GM12878 (cell line): ENCODE data around the gene STK16. TPM values are rescaled to one million over a fixed set of nuclear protein-coding genes. Genes with fewer than 3 reads are reported as not detected.
"Not testable (repeated sequence)": the region's sequence is repeated elsewhere in the genome, so short reads cannot be mapped to it uniquely, and the experiment has no call there.

Source experiments
- ATAC-seq: fragments of 200-7000 bp; cut with Tn5 transposase; 3 replicates; pipeline ENCODE4 v1.9.1; 2020; ENCODE audit warnings: mild to moderate bottlenecking, moderate library complexity
- BruUV-seq: library from RNA; stranded (reverse); fragments of 400-500 nt; replicated peaks from 2 replicates; lab custom pipeline; 2021; lab: Mats Ljungman, UMichigan
- CTCF ChIA-PET: fragments of 300-600 bp; sonication (Branson Sonifier 250); formaldehyde crosslinking; extraction: SDS; loops from one replicate; lab custom pipeline; 2021; ENCODE audit warnings: inconsistent platforms; lab: Yijun Ruan, JAX
- POLR2A ChIA-PET: fragments of 350-600 bp; formaldehyde crosslinking; extraction: SDS; loops from one replicate; lab custom pipeline; 2021; ENCODE audit warnings: inconsistent platforms; lab: Charles Lee
- RAD21 ChIA-PET: fragments of 300-600 bp; sonication (Branson Sonifier 250); formaldehyde crosslinking; loops from one replicate; lab custom pipeline; 2023; ENCODE audit warnings: antibody characterized with exemption; ENCODE audit not compliant: unreplicated experiment; lab: Charles Lee
- SMC1A ChIA-PET: fragments of 300-600 bp; sonication (Branson Sonifier 250); formaldehyde crosslinking; loops from one replicate; lab custom pipeline; 2023; ENCODE audit not compliant: unreplicated experiment, uncharacterized antibody; lab: Charles Lee
- DNase-seq: peaks from one replicate; pipeline ENCODE4 v3.0.0-alpha.2; 2011; ENCODE audit warnings: low read depth, low spot score
- FAIRE-seq: peaks from 3 replicates; lab custom pipeline; 2011; peaks lifted over from hg19 to GRCh38; lab: Jason Lieb, UNC
- H2AFZ ChIP-seq: 2 replicates; pipeline ENCODE4 v1.6.0; 2011; ENCODE audit warnings: low read depth, low read length, control low read depth; ENCODE audit not compliant: control insufficient read depth
- H3K27ac ChIP-seq: 2 replicates; pipeline ENCODE4 v1.5.1; 2011; ENCODE audit warnings: control low read depth; ENCODE audit not compliant: control insufficient read depth, insufficient read depth
- H3K27me3 ChIP-seq, 2 experiments: replicated peaks in 1 of 2; 2 replicates each; pipeline versions ENCODE4 v1.6.0 to v1.6.1; 2011; ENCODE audit warnings: low read length in 1 of 2; ENCODE audit not compliant: control insufficient read depth in 2 of 2, insufficient read depth in 2 of 2
- H3K36me3 ChIP-seq, 2 experiments: 2 replicates each; pipeline ENCODE4 v1.5.1; 2011; ENCODE audit warnings: low read length in 1 of 2; ENCODE audit not compliant: control insufficient read depth in 2 of 2, insufficient read depth in 2 of 2
- H3K4me1 ChIP-seq: 2 replicates; pipeline ENCODE4 v1.6.1; 2011; ENCODE audit warnings: mild to moderate bottlenecking, low read length, moderate library complexity, mixed read lengths; ENCODE audit not compliant: control insufficient read depth, insufficient read depth
- H3K4me2 ChIP-seq: 2 replicates; pipeline ENCODE4 v1.6.0; 2011; ENCODE audit warnings: control low read depth; ENCODE audit not compliant: control insufficient read depth, insufficient read depth
- H3K4me3 ChIP-seq: fragments of 200-600 bp; sonication (generic); 2 replicates; pipeline ENCODE4 v1.5.1; 2016
- H3K79me2 ChIP-seq: 2 replicates; pipeline ENCODE4 v1.6.0; 2011; ENCODE audit warnings: low read length; ENCODE audit not compliant: control insufficient read depth, insufficient read depth
- H3K9ac ChIP-seq: 2 replicates; pipeline ENCODE4 v1.8.0; 2011; ENCODE audit warnings: low read length, control low read depth, mixed read lengths; ENCODE audit not compliant: control insufficient read depth, insufficient read depth
- H3K9me3 ChIP-seq: replicated peaks from 3 replicates; pipeline ENCODE4 v1.5.1; 2011; ENCODE audit warnings: mild to moderate bottlenecking, low read length; ENCODE audit not compliant: control insufficient read depth, insufficient read depth
- H4K20me1 ChIP-seq: 2 replicates; pipeline ENCODE4 v1.6.0; 2011; ENCODE audit not compliant: control insufficient read depth, insufficient read depth
- RCOR1 ChIP-seq: conservative IDR thresholded peaks from 2 replicates; pipeline ENCODE4 v1.6.1; 2012; ENCODE audit warnings: low read depth, low read length, improper control_type of control experiment
- WGBS: methylation state at CpG from one replicate; pipeline ENCODE4 v1.1.6; 2016; ENCODE audit warnings: low lambda C conversion rate; ENCODE audit not compliant: insufficient replicate concordance, insufficient coverage; ENCODE audit errors: missing lambda C conversion rate; 5-methylcytosine and 5-hydroxymethylcytosine counted together
- in situ Hi-C: fragments of 300-500 bp; cut with MboI; formaldehyde crosslinking; loops from 9 replicates; pipeline ENCODE4 v1.14.3; 2018; ENCODE audit warnings: mixed read lengths
- intact Hi-C: fragments of 100-400 bp; cut with micrococcal nuclease; formaldehyde crosslinking; loops from one replicate; pipeline ENCODE4 v1.14.2; 2022; ENCODE audit not compliant: unreplicated experiment
- polyA plus RNA-seq, 11 experiments: library from polyadenylated mRNA; depleted of rRNA in 4 of 11; unstranded in 6 of 11; stranded (reverse) in 5 of 11; fragments of >200 nt; fragmentation: Nextera tagmentation in 4 of 11; fragmentation: Illumina TruSeq in 1 of 11; extraction: Ambion mirVana in 4 of 11; extraction: Trizol in 1 of 11; gene quantifications; 1 replicate in 1 of 11; 2 replicates in 10 of 11; pipeline versions ENCODE4 v1.2.1 to v1.2.3, GENCODE V29; 2011 to 2016; ENCODE audit warnings: inconsistent platforms in 2 of 11, missing spikeins in 2 of 11, low read depth in 1 of 11
- total RNA-seq, 4 experiments: library from RNA; depleted of rRNA in 3 of 4; stranded (reverse); fragments of >200 nt in 3 of 4; fragmentation: Illumina TruSeq in 1 of 4; extraction: Trizol in 1 of 4; gene quantifications; 2 replicates each; pipeline versions ENCODE4 v1.2.1 to v1.2.3, GENCODE V29; 2013 to 2021

The STK16 gene
- total and polyA plus RNA-seq, 10 of the 15 experiments (the other 5 are each of a cell fraction or from before 2014, with no cell fraction given): 4.3 to 50.1 (median 17.9) TPM

- no peak for TF ChIP-seq RCOR1
- TF ChIP-seq, all 136 proteins: peak for 9
These were observed 9.4 kb downstream of the STK16 start (continued) for GRCh38 chr2:219254590-219255201.

- FAIRE-seq, DNase-seq, H3K4me1 ChIP-seq, H2AFZ ChIP-seq, ATAC-seq, H3K9ac ChIP-seq, H3K27ac ChIP-seq, H3K36me3 ChIP-seq, SMC1A ChIA-PET, H3K79me2 ChIP-seq, H3K4me3 ChIP-seq, H4K20me1 ChIP-seq, intact Hi-C loops, H3K4me2 ChIP-seq, H3K27me3 ChIP-seq, BruUV-seq, in situ Hi-C loops, H3K9me3 ChIP-seq: not testable (repeated sequence)
- ChIA-PET RAD21 (interaction anchor here (1.0 kb wide), 1 partner anchor 36 kb away, joined by 4 read pairs; no protein-coding TSS in a partner anchor), CTCF (interaction anchor here (0.9 to 1.4 kb wide), 4 partner anchors 18 to 36 kb away, joined by 3 to 5 read pairs (median 4); no protein-coding TSS in a partner anchor), POLR2A (interaction anchor here (0.5 to 0.8 kb wide), 3 partner anchors 10 to 603 kb away, joined by 3 to 8 read pairs (median 5); partner anchors contain the start of genes GLB1L and STK16)
- 81% methylated on average over 10 of the region's 10 CpGs for WGBS
These were observed 13.7 kb downstream of the STK16 start for GRCh38 chr2:219258942-219259341.
